ENCODE data around the gene PRAMEF6.
"Not testable (repeated sequence)": the region's sequence is repeated elsewhere in the genome, so short reads cannot be mapped to it uniquely, and the experiment has no call there.

The PRAMEF6 gene

DNA sequence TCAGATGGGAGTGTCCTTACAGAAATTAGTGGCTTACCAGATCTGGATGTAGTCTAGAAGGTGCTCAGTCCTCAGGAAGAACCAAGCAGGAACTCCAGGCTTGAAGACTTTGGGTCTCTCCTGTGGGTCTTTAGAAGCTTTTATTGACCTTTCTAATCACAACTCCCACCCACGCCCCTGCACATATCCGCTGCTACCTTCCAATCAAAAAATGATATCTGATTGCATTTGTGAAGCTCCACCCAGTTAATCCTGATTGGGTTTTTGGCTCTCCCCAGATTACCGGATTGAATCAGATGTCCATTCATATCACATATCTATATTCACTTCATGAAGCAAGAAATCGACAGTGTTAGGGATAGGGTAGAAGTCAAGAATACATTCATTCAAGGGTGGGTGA lies at the start of gene PRAMEF6:
Gene PRAMEF6 (minus strand): TSS at position 101 of the 400 bp plus-strand sequence. CDS start 5,062 bp downstream, outside the sequence.
- not testable (repeated sequence) for DNase-seq (ENCODE audit: low read depth in 2 of 2)

DNA sequence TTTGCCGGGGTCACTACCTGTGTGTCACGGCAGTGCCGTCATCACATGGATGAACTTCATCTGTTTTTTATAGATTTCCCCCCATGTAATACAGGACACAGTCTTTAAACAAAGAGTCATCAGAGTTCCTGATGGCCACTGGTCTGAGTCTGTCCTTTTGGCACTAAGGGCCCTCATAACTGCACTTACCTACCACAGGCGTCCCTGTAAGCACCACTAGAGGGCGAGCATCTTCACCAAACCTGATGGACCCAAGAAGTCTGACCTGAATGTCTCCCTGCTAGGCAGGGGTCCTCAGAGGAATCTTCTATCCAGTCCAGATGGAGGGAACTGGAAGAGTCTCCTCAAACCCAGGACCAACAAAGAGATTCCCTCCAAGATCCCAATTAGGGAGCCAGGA lies 23.0 kb downstream of the PRAMEF6 start:
- DNase-seq (ENCODE audit: low read depth in 2 of 2): not testable (repeated sequence)

DNA sequence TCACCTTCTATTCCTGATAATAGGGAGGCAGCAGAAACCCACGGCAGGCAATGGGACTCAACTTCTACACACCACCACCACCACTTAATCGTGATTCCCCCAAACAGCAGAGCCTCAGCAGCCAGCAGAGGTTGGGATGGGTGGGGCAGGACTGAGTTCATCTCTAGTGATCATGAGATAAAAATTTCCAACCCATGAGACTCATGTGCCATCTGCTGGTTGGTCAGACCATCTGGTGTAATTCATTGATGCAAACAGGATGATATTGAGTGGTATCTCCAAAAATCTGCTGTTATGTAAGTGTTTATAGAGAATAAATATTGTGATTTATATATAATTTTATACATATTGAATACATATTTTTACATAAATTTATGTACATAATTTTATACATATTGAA lies 25.6 kb downstream of the PRAMEF6 start:
- not testable (repeated sequence) for DNase-seq (ENCODE audit: low read depth in 2 of 2)

DNA sequence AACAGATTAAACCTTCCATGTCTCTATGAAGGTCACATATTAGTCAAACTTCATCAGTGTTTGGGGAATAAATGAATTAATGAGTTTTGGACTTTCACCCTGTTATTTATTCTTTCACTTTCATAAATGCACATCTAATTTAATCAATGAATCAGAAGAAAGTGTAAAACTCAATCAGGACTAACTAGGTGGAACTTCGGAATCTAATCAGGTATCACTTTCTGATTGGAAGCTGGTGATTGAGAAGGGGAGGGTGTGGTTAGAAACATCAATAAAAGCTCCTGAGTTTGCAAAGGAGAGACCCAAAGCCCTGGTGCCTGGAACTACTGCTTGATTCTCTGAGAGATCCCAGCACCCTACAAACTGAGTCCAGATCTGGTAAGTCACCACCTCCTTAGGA lies 31.1 kb downstream of the PRAMEF6 start, which contains the start of gene PRAMEF7:
Gene PRAMEF7 (plus strand): TSS at position 301 of the 400 bp plus-strand sequence. CDS start 1,083 bp downstream, outside the sequence.
- DNase-seq (ENCODE audit: low read depth in 2 of 2): not testable (repeated sequence)

DNA sequence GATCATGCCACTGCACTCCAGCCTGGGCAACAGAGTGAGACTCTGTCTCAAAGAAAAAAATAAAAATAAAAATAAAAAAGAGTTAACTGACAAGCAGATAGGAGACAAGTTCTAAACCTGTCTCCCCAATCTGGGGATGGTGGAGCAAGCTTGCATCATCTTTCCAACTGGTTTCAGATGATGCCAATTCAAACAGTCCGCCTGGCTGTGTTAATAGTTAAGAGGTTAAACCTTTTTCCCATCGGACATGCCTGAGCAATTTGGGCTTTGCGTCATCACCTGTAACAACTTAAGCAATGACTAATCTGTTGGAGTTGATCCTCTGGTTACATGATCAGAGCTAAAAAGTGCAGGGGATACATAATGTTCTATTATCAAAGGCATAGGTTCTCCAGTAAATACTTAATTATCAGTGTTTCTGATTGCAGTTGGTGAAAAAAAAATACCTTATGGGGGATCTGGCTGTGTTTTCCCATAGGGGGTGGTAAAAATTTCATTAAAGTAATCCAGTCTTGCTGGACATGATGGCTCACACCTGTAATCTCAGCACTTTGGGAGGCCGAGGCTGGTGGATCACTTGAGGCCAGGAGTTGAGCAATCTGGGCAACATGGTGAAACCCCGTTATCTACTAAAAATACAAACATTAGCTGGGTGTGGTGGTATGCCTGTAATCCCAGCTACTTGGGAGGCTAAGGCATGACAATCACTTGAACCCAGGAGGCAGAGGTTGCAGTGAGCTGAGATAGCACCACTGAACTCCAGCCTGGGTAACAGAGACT lies 43.4 kb downstream of the PRAMEF6 start:
- DNase-seq (ENCODE audit: low read depth in 2 of 2): not testable (repeated sequence)

DNA sequence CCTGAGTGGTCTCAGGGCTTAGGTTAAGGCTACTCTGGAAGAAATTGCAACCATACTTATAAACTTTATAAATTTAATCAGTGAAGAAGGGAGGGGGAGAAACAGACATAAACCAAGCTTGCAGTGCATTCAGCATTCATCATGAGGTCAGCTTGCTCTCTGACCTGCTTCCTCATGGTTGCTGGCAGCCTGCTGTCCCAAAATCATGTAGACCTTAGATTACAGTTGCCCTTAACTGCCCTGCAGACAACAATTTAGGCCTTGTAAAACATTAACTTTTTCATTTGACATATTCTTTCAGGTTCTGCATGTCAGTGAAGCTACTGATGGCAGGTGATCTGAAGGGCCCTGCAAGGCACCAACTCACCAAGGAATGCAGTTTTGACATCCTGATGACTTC lies 48.2 kb downstream of the PRAMEF6 start:
- not testable (repeated sequence) for DNase-seq (ENCODE audit: low read depth in 2 of 2)

DNA sequence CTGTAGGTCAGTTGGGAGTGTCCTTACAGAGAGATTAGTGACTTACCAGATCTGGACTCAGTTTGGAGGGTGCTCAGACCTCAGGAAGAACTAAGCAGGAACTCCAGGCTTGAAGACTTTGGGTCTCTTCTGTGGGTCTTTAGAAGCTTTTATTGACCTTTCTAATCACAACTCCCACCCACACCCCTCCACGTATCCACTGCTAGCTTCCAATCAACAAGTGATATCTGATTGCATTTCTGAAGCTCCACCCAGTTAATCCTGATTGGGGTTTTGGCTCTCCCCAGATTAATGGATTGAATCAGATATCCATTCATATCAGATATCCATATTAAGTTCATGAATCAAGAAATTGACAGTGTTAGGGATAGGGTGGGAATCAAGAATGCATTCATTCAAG lies 49.2 kb downstream of the PRAMEF6 start, which contains the start of gene PRAMEF10:
Gene PRAMEF10 (minus strand): TSS at position 101 of the 400 bp plus-strand sequence. CDS start 2,423 bp downstream, outside the sequence.
- DNase-seq (ENCODE audit: low read depth in 2 of 2): not testable (repeated sequence)

All from stimulated activated CD8-positive, alpha-beta memory T cell treated with anti-CD3 and anti-CD28 coated beads, Interleukin-15, amount 100 ng/mL, for 48 hours (primary cell).